Activated T-cell treated with anti-CD3 and anti-CD28 coated beads, Interleukin-2, amount 50 U/mL, for 1 hour (primary cell): Measurements from ENCODE around the gene OPTC.

Experiments used
- DNase-seq: peaks from one replicate; pipeline ENCODE4 v3.0.0-alpha.2; 2020

OPTC gene

DNA sequence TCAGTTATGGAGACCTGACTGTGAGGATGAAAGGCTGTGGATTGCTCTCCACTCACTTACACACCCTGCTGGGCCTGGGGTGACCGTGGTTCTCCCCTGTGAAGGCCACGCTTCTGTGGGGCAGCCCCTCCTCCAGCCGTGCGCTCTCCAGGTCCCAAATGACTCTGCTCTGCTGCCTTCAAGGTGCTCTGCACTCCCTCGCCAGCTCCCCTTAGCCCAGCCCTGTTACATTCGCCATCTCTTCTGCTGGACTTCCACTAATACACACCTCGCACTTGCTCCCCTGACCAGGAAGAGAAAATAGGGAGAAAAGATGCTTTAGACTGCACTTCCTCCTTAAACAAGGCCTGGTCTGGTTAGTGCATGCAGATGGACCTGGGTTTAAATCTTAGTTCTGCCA is 24.6 kb downstream of the OPTC start:
- no peak for DNase-seq

DNA sequence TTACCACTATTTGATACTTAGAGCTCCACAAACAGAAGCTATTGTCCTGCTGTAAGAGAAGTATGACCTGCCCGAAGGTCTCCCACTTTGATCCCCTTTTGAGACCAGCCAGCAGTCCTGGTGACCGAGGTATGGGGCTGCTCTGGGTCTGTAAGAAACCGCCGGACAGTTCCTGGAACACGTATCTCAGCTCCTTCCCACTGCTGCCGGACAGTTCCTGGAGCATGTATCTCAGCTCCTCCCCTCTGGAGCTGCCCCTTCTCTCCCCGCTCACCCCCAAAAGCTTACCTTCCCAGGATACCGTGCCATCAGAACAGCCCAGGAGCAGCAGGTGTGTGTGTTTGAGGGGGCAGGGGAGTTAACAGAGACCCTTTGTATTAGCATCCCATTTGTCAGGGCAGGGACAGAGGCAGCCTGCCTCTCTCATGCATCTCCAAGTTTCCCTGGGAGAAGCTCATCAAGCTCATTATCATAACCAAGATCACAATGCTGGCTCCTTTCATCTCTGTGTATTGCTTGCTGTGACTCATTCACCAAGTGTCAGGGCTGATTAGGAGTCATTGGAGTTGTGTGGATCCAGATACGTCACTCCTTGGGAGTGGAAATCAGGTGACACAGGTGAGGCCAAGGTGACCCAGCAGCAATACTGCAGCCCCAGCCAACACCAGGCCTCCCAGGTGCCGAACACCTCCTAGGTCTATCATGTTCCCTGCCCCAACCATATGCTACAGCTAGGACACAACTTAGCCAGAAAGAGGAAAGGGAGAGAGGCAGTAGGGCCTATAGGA is 25.3 kb downstream of the OPTC start:
- DNase-seq: no peak

DNA sequence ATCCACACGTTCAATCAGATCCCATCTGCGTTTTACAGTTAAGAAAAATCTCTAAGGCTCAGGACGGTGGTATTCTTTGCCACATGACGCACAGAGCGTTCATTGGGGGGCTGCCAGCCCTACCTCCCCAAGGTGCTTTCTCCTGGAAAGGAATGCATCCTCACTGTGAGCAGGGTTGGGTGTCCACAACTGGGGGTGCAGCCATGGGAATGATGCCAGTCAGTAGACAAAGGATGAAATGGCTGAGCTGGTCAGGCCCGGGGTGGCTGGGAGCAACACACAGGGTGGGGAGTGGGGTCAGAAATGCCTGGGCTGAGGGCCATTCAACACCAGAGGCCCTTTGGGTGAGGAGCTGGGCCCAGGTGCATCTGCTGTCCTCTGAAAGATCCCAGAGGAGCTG is 25.9 kb downstream of the OPTC start:
- no peak for DNase-seq

DNA sequence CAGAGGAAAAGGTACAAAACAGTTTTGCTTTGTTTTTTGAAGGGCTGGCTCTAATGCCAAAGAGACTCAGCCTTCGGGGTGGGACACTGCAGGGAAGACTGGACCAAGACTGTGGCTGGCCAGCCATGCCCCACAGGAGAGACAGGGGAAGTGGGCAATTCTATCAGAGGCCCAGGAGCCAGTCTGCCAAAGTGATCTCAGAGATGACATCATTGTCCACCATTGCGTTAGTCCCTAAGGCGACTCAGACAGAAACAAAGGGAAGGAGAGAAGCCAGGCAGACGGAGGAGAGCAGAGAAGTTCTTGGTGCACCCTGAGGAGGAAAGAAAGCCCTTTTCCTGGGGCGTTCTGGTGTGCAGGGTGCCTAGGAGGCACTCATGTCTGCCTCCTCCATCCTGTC is 26.4 kb downstream of the OPTC start:
- DNase-seq: no peak

DNA sequence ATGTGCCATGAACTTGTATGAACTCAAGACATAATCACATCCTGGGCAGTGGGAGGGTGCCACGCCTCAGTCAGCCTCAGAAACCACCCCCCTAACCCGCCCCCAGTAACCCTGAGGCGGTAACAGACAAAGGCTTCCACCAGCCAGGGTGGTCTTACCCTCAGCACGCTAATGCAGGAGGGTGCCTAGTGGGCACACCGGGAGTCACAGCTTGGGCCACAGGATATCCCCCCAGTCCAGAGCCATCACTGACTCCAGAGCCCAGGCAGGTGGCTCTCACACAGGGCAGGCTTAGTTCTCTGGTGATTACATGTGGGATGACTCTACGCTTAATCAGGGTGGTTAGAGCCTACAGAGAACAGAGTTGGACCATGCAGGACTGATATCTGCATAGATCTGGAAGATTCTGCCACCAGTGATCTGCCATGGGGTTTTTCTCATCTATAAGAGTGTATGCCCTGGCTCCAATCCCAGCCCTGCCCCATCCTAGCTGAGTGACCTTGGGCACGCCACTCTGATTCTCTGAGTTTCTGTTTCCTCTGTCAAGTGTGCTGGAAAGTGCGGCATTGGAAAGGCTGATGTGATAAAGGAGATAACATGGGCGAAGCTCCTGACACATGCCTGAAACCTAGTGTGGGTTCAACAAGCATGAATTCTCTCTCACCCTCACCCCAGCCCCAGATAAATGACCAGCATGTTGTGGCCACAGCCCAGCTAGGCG is 27.3 kb downstream of the OPTC start:
- DNase-seq: no peak

DNA sequence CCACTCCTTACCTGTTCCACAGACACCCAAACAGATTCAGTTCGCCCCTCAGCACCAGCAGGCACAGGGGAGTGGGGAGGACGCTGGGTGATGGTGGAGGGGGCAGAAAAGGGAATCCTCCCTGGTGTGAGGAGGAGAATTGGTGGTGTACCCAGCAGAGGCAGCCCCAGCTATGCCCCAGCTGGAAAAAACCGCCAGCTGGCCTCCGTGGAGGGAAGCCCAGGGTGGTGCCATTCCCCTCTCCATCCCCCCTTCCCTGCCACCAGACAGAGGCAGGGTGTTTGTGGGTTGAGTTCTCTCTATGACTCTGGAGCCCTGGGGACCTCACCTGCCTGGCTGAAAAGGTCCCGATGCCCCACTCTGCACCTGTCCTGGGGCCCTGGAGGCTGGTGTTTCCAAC is 27.9 kb downstream of the OPTC start:
- no peak for DNase-seq

DNA sequence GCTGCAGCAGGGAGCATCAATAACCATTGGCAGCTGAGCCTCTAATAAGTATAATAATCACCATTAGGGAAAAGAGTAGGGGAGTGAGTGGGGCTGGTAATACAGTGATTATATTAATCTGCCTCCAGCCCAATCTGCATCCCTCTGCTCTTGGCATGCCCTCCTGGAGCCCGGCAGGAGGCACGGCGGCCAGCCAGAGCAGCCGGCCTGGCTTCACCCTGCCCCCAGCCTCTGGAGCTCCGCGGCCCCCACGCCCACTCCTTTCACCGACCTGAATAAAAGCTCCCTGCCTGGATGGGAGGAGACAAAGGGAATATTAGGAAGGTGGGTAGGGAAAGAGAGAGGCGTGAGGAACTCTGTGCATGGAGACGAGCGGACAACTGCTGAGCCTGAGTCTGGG is 28.3 kb downstream of the OPTC start:
- DNase-seq: no peak

DNA sequence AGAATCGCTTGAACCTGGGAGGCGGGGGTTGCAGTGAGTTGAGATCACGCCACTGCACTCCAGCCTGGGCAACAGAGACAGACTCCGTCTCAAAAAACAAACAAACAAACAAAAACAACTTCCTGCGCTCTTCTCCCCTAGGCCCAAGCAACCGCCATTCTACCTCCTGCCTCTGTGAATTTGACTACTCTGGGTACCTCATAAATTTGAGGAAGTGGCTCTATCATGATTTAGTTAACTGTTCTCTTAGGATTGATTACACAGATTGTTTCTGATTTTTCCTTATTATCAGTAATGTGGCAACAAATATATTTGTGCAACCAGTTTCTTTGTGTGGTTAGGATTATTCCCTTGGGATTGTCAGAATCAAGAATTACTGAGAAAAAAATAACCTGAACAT is 29.7 kb downstream of the OPTC start:
- DNase-seq: no peak

DNA sequence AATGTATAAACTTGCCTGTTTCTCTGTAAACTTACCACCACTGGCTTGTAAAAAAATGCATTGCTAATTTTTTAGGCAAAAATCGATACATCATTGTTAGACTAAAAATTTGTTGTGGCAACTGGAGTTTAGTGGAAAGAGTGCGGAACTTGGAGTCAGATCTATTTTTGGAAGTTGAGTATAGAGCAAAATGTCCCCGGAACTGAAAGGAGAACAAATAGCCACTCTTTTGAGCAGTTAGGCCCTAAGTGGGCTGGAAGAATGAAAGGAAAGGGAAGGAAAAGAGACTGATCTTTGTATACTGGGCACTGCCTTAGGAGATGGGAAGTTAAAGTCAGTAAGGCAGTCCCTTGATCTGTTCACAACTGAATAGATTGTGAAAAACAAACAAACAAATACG is 30.2 kb downstream of the OPTC start:
- no peak for DNase-seq

DNA sequence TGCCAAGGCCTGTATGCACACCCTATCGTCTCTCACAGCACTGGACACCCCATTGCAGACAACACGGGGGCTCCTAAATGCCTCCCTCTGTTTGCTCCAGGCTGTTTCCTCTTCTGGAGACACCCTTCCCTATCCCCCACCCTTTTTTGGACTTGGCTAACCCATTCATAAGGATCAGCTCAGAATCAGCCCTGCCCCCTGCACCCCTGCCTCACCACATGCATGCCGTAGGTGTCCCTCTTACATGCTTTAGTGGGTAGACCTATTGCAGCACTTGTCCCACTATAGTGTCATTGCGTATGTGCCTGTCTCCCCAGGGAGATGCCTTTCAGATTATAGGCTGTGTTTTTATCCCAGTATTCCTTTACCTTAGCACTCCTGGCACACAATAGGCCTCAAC is 30.9 kb downstream of the OPTC start:
- no peak for DNase-seq

DNA sequence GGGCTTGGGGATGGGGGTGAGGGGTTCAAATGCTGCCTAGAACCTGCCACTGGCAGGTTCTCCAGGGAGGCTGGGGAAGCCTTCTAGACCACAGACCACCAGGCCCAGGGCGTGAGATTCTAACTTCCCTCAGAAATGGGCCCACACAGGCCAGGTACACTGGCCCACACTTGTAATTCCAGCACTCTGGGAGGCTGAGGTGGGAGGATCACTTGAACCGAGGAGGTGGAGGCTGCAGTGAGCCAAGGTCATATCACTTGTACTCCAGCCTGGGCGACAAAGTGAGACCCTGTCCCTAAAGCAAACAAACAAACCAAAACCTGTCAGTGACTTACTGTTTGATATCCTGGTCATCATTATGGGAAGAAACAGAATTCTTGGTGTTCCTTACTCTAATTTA is 31.7 kb downstream of the OPTC start:
- DNase-seq: no peak

DNA sequence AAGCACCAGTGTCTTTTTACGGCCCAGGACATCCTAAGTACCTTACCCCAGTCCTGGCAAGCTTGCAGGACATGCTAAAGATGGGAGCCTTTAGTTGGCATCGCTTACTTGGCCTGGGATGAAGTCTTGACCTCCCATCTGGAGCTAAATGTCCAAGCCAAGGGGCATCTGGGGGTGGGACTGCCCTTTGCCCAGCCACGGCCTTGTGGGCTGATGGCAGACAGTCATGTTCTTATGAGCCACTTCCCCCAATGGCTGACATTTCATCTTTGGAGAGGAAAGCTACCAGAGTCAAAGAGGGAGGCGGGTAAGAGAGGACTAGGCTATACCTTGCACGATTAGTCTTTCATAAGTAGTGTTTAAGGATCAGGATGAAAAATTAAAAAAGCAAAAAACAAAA is 32.2 kb downstream of the OPTC start:
- no peak for DNase-seq

DNA sequence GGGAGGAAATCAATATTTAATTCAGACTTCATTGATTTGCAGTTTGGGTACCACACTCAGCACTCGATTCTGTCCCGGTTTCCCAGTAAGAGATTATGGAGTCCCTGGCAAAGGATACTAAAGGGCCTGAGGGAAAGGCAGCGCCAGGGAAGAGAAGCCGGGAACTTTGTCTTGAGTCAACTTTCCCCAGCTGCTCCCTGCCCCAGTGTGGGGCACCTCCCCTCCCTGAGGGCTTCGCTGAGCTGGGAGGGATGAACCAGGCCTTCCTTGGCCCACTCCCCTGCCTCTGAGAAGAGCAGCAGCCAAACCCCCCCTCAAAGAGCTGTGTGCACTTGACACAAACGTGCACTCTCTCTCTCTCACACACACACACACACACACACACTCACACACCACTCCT is 32.6 kb downstream of the OPTC start:
- DNase-seq: no peak

DNA sequence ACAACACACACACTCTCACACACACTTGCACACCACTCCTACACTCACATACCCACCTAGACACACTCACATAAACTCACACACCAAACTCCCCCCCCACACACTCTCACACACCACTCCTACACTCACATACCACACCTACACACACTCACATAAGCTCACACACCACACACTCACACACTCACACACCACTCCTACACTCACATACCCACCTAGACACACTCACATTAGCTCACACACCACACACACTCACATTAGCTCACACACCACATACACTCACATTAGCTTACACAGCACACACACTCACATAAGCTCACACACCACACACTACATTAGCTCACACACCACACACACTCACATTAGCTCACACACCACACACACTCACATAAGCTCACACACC is 33.1 kb downstream of the OPTC start:
- DNase-seq: no peak

DNA sequence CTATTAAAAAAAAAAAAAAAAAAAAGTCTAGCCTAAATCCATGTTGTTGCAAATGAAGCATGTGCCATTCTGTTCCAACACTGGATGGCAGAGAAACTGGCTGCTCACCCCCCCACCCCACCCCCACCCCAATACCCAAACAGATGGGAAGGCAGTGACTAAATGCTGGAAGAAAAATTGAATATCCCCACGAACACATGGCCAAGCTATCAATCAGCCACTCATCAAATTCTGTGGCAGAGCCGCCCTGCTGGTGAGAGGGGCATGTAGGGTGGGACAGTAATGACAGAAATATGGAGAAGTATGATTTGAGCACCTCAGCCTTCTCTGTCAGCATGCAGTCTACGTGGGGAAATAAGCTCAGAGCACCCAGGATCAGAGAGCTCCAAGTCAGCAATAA is 34.1 kb downstream of the OPTC start:
- no peak for DNase-seq

DNA sequence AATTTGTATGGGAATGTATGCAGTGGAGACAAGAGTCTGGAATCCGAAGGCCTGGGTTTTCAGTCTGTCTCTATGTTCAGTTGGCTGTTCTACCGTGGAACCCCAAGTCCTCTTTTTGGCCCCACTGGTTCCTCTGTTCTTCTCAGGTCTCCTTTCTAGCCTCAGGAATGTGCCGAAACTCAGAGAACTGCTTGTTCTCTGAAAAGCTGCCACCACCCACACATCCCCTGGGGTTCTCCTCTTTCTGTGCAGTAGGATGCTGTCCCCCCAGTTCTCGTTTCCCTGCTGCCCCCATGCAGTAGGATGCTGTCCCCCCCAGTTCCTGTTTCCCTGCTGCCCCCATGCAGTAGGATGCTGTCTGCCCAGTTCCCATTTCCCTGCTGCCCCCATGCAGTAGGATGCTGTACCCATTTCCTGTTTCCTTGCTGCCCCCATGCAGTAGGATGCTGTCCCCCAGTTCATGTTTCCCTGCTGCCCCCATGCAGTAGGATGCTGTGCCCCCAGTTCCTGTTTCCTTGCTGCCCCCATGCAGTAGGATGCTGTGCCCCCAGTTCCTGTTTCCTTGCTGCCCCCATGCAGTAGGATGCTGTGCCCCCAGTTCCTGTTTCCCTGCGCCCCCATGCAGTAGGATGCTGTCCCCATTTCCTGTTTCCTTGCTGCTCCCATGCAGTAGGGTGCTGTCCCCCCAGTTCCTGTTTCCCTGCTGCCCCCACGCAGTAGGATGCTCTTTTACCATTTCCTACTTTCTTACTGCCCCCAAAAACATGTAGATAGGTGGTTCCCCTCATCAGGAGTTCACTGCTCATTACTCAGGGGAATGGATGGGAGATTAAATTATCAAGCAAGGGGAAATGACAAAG is 35.3 kb downstream of the OPTC start:
- no peak for DNase-seq

DNA sequence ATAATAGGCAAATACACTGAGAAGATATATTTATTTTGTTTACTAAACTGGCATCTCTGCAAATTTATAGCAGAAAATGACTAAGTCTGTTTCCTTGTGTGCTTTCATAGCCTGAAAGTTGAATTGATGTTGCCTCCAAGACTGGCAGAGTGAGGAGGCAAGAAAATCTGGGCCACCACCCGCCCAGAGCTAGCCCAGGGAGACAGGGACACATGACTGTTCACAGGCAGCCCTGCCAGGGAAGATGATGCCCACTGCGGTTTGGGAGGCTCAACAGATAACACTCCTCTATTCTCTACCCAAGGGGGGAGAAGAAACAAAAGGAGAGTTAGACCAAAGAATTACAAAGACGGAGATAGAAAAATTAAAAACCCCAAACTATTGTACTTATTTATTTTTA is 37.1 kb downstream of the OPTC start:
- no peak for DNase-seq

DNA sequence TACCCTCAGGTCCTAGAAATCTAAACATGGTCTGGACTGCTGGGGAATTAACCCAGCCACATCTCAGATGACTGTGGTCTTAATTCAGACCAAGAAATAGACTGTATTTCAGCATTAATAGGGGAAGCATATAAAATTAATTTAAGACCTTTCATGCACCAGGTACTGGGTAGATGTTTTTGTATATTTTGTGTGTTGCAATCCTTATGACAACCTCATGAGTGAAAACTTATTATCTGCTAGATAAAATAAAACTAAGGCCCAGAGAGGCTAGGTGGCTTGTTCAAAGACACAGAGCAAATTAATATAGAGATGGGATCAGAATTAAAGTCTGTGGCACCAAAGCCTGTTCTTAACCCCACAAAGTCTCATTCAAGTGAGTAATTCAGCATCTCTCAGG is 40.1 kb downstream of the OPTC start:
- no peak for DNase-seq

DNA sequence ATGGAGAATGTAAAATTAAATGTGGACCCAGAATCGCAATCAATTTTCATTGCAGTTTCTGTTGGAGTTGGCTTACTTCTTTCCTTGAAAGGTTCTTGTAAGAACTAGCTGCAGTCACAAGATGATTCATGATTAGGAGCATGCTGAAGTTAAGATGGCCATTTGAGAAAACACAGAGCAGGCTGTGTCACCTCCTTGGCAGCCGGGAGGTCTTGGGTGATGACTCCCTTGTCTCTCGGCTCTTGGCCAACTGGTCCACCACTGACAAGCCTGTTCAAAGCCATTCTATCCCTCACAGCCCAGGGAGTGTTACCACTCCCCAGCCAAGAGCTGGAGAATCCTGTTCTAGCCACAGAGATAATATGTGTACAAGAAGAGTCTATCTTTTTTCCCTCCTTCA is 40.6 kb downstream of the OPTC start:
- no peak for DNase-seq

DNA sequence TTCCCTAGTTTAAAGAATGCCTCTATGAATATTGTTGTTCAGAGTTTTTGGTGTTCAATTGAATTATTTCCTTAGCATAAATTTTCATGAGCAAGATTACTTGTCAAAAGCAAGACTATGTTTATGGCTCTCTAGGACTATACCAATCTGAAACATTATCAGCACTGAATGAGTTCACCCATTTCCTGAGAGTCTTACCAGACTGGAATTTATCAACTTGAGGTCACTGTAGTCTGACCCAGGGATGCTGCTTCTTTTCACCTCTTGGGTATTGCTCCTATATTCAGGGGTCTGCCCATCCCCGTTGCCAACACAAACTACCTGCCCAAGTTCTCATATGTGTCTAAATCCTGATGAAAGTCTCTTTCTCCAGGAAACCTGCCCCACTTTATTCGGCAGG is 42.6 kb downstream of the OPTC start:
- DNase-seq: no peak

DNA sequence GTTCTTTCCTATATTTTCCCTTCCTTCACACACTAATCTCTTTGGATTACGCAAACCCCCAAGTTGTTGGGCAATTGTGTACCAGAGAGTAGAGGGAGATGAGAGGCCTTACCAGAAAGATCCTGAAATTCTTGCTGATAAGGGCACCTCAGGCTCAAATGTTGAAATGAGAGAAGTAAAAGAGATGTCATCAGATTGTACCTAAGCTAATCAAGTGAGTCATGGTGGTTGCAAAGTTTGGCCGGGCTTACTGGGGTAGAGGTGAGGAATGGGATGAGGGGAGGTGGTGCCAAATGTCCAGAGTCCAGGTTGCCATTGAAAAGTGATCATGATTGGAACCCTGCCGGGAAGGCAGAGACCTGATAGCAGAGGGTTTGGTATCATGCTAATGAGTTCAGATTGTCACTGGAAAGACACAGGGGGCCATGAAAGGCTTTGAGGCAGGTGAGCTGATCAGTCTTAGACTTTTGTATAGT is 43.1 kb downstream of the OPTC start:
- no peak for DNase-seq

DNA sequence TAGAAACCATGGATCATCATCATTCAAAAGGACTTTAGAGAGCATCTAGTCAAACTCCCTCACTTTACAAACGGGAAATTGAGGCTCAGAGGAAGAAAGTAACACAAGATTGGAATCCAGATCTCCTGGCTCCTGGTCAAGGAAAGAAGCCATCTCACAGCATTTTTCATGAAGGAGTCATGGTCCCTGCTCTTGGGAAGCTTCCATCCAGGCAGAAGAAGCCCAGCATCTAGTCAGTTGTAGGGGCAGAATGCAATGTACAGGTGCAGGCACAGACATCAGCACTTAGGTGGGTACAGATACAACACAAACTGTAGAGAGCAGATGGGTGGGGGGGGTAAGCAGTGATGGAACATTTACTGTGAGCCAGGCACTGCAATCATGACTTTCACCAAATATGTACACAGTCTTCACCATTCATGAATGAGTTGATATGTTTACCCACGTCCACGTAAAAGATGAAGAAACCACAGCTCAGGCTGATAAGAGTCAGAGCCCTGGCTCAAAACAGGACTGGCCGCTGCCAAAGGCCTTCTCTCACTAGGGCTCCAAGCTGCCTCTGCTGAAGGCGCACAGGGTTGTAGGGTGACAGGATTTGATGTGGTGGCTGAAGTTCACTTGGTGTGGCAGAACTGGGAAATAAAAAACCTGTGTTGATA is 44.0 kb downstream of the OPTC start:
- DNase-seq: no peak

DNA sequence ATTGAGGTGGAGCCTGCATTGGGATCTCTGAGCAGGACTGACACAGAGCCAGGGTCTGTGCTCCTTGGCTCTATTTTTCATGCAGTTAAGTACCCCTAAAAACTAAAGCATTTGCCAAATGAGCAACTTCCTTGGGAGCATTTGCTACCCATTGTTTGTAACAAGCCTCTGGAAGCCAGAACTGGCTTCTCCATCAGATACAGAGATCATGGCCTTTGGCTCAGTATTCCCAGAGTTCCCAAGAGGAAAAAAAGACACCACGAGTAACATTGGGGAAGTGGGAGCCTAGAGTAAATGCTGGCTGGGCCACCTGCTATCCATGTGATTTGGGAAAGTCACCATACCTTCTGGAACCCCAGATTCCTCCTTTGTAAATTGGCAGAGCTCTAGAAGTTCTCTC is 44.8 kb downstream of the OPTC start:
- no peak for DNase-seq
